GM12878 (cell line): ENCODE measurements around the gene EHF.

Source experiments
- EZH2 ChIP-seq: IDR thresholded peaks from 2 replicates; pipeline ENCODE4 v1.6.1; 2012; ENCODE audit warnings: low read depth, mild to moderate bottlenecking, control low read depth, inconsistent platforms, low read length, borderline replicate concordance; ENCODE audit not compliant: control insufficient read depth
- MXI1 ChIP-seq: fragments of 150-350 bp; IDR thresholded peaks from 2 replicates; pipeline ENCODE4 v1.6.1; 2011; ENCODE audit warnings: low read depth, mild to moderate bottlenecking, inconsistent platforms, low read length, improper control_type of control experiment
- NR2C2 ChIP-seq: IDR thresholded peaks from 2 replicates; pipeline ENCODE4 v1.6.1; 2011; ENCODE audit warnings: borderline replicate concordance, low read depth; ENCODE audit not compliant: control insufficient read depth, insufficient read length
- POLR2A ChIP-seq: IDR thresholded peaks from 2 replicates; pipeline ENCODE4 v1.6.1; 2011; ENCODE audit warnings: low read depth, mild to moderate bottlenecking, low read length
- POLR2AphosphoS2 ChIP-seq: IDR thresholded peaks from 2 replicates; pipeline ENCODE4 v1.6.1; 2011; ENCODE audit warnings: low read depth, mild to moderate bottlenecking, low read length, improper control_type of control experiment, moderate library complexity
- POLR2AphosphoS5 ChIP-seq: IDR thresholded peaks from 2 replicates; pipeline ENCODE4 v1.6.1; 2011; ENCODE audit warnings: mild to moderate bottlenecking, low read length, inconsistent platforms
- SREBF1 ChIP-seq: IDR thresholded peaks from 2 replicates; pipeline ENCODE4 v1.6.1; 2012; ENCODE audit warnings: mild to moderate bottlenecking, low read length
- TARDBP ChIP-seq: IDR thresholded peaks from 2 replicates; pipeline ENCODE4 v1.6.1; 2016; ENCODE audit warnings: borderline replicate concordance
- TF ChIP-seq, protein P1 (sequence below): IDR thresholded peaks from 2 replicates; pipeline ENCODE4 v1.6.1; 2011; ENCODE audit warnings: mild to moderate bottlenecking, low read depth, low read length, moderate library complexity; ENCODE audit not compliant: insufficient replicate concordance
- TF ChIP-seq, protein P2 (sequence below): fragments of 150-350 bp; IDR thresholded peaks from 2 replicates; pipeline ENCODE4 v1.6.1; 2016; ENCODE audit warnings: low read depth, low read length
- TF ChIP-seq, protein P3 (sequence below): fragments of 450-650 bp; IDR thresholded peaks from 2 replicates; pipeline ENCODE4 v1.6.1; 2016; ENCODE audit warnings: mild to moderate bottlenecking
- TF ChIP-seq, protein P4 (sequence below), 3 experiments: IDR thresholded peaks in 2 of 3; conservative IDR thresholded peaks in 1 of 3; 2 replicates each; pipeline ENCODE4 v1.5.1; 2011; ENCODE audit warnings: low read depth in 3 of 3, low read length in 3 of 3, mild to moderate bottlenecking in 3 of 3, control low read depth in 2 of 3, moderate library complexity in 2 of 3, inconsistent platforms in 1 of 3, mixed read lengths in 1 of 3; ENCODE audit not compliant: control insufficient read depth in 2 of 3, insufficient read depth in 1 of 3; ENCODE audit errors: extremely low read depth in 1 of 3
- TF ChIP-seq, protein P5 (sequence below): IDR thresholded peaks from 2 replicates; pipeline ENCODE4 v1.6.1; 2012; ENCODE audit warnings: low read length, inconsistent platforms
- TF ChIP-seq, protein P6 (sequence below): IDR thresholded peaks from 2 replicates; pipeline ENCODE4 v1.6.1; 2012; ENCODE audit warnings: low read depth, low read length, improper control_type of control experiment

DNA sequence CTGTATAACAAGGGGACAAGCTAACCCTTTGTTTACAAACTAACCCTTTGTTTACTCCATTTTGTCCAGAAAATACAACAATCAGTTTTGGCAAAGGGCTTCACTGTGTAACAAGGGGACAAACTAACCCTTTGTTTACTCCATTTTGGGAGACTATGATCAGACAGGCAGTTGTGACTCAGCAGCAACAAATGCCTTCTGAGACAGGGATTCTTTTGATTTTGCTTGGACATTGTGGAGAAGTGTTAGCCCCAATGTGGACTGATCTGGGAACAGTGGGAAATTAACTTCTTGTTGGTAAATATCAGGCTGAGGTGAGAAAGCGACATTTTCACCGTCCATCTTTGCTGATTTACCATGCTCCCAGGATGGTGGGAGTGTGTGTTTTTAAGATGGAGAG is 983 bp downstream of the EHF start:
- TF ChIP-seq POLR2AphosphoS2 (no peak), EZH2 (no peak), NR2C2 (no peak), POLR2A (no peak), POLR2AphosphoS5 (no peak), TARDBP (no peak), SREBF1 (no peak), MXI1 (no peak)
- TF ChIP-seq, protein P1, sequence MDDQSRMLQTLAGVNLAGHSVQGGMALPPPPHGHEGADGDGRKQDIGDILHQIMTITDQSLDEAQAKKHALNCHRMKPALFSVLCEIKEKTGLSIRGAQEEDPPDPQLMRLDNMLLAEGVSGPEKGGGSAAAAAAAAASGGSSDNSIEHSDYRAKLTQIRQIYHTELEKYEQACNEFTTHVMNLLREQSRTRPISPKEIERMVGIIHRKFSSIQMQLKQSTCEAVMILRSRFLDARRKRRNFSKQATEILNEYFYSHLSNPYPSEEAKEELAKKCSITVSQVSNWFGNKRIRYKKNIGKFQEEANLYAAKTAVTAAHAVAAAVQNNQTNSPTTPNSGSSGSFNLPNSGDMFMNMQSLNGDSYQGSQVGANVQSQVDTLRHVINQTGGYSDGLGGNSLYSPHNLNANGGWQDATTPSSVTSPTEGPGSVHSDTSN, result no peak
- TF ChIP-seq, protein P2, sequence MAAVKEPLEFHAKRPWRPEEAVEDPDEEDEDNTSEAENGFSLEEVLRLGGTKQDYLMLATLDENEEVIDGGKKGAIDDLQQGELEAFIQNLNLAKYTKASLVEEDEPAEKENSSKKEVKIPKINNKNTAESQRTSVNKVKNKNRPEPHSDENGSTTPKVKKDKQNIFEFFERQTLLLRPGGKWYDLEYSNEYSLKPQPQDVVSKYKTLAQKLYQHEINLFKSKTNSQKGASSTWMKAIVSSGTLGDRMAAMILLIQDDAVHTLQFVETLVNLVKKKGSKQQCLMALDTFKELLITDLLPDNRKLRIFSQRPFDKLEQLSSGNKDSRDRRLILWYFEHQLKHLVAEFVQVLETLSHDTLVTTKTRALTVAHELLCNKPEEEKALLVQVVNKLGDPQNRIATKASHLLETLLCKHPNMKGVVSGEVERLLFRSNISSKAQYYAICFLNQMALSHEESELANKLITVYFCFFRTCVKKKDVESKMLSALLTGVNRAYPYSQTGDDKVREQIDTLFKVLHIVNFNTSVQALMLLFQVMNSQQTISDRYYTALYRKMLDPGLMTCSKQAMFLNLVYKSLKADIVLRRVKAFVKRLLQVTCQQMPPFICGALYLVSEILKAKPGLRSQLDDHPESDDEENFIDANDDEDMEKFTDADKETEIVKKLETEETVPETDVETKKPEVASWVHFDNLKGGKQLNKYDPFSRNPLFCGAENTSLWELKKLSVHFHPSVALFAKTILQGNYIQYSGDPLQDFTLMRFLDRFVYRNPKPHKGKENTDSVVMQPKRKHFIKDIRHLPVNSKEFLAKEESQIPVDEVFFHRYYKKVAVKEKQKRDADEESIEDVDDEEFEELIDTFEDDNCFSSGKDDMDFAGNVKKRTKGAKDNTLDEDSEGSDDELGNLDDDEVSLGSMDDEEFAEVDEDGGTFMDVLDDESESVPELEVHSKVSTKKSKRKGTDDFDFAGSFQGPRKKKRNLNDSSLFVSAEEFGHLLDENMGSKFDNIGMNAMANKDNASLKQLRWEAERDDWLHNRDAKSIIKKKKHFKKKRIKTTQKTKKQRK, result no peak
- TF ChIP-seq, protein P3, sequence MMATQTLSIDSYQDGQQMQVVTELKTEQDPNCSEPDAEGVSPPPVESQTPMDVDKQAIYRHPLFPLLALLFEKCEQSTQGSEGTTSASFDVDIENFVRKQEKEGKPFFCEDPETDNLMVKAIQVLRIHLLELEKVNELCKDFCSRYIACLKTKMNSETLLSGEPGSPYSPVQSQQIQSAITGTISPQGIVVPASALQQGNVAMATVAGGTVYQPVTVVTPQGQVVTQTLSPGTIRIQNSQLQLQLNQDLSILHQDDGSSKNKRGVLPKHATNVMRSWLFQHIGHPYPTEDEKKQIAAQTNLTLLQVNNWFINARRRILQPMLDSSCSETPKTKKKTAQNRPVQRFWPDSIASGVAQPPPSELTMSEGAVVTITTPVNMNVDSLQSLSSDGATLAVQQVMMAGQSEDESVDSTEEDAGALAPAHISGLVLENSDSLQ, result no peak
- TF ChIP-seq, protein P4, sequence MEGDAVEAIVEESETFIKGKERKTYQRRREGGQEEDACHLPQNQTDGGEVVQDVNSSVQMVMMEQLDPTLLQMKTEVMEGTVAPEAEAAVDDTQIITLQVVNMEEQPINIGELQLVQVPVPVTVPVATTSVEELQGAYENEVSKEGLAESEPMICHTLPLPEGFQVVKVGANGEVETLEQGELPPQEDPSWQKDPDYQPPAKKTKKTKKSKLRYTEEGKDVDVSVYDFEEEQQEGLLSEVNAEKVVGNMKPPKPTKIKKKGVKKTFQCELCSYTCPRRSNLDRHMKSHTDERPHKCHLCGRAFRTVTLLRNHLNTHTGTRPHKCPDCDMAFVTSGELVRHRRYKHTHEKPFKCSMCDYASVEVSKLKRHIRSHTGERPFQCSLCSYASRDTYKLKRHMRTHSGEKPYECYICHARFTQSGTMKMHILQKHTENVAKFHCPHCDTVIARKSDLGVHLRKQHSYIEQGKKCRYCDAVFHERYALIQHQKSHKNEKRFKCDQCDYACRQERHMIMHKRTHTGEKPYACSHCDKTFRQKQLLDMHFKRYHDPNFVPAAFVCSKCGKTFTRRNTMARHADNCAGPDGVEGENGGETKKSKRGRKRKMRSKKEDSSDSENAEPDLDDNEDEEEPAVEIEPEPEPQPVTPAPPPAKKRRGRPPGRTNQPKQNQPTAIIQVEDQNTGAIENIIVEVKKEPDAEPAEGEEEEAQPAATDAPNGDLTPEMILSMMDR (IDR thresholded peaks at IDR 0.05 in 2 of 3, conservative IDR thresholded peaks at IDR 0.05 in 1 of 3; ENCODE audit: control insufficient read depth in 2 of 3, extremely low read depth in 1 of 3, insufficient read depth in 1 of 3, low read depth in 3 of 3, low read length in 3 of 3), result no peak
- TF ChIP-seq, protein P5, sequence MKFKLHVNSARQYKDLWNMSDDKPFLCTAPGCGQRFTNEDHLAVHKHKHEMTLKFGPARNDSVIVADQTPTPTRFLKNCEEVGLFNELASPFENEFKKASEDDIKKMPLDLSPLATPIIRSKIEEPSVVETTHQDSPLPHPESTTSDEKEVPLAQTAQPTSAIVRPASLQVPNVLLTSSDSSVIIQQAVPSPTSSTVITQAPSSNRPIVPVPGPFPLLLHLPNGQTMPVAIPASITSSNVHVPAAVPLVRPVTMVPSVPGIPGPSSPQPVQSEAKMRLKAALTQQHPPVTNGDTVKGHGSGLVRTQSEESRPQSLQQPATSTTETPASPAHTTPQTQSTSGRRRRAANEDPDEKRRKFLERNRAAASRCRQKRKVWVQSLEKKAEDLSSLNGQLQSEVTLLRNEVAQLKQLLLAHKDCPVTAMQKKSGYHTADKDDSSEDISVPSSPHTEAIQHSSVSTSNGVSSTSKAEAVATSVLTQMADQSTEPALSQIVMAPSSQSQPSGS, result no peak
- TF ChIP-seq, protein P6, sequence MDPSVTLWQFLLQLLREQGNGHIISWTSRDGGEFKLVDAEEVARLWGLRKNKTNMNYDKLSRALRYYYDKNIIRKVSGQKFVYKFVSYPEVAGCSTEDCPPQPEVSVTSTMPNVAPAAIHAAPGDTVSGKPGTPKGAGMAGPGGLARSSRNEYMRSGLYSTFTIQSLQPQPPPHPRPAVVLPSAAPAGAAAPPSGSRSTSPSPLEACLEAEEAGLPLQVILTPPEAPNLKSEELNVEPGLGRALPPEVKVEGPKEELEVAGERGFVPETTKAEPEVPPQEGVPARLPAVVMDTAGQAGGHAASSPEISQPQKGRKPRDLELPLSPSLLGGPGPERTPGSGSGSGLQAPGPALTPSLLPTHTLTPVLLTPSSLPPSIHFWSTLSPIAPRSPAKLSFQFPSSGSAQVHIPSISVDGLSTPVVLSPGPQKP, result no peak
